HEK293T (cell line): ENCODE measurements around the gene KIF13A.

Experiments
- ARNT ChIP-seq: fragments of 450-650 bp; IDR thresholded peaks from 2 replicates; pipeline ENCODE4 v1.6.1; 2017; ENCODE audit warnings: mild to moderate bottlenecking
- BHLHE40 ChIP-seq: fragments of 450-650 bp; IDR thresholded peaks from 2 replicates; pipeline ENCODE4 v1.6.1; 2016; ENCODE audit warnings: mild to moderate bottlenecking, moderate library complexity, borderline replicate concordance
- FOXA1 ChIP-seq: fragments of 450-650 bp; IDR thresholded peaks from 2 replicates; pipeline ENCODE4 v1.6.1; 2016; ENCODE audit warnings: mild to moderate bottlenecking
- LEF1 ChIP-seq: fragments of 450-650 bp; IDR thresholded peaks from 2 replicates; pipeline ENCODE4 v1.6.1; 2017; ENCODE audit warnings: mild to moderate bottlenecking, borderline replicate concordance
- SP1 ChIP-seq: fragments of 450-650 bp; IDR thresholded peaks from 2 replicates; pipeline ENCODE4 v1.6.1; 2017
- SUZ12 ChIP-seq: fragments of 450-650 bp; IDR thresholded peaks from 2 replicates; pipeline ENCODE4 v1.6.1; 2016; ENCODE audit warnings: mild to moderate bottlenecking

GRCh38 chr6:17714177-17714576 is 273.3 kb downstream of the KIF13A start:
- no peak for TF ChIP-seq SUZ12
- no peak for TF ChIP-seq ARNT
- no peak for TF ChIP-seq BHLHE40
- no peak for TF ChIP-seq LEF1
- TF ChIP-seq FOXA1, result no peak
- no peak for TF ChIP-seq SP1
